OCI-M2 (cell line): ENCODE measurements around the gene KRTAP10-10.
"Not testable (repeated sequence)": the region's sequence is repeated elsewhere in the genome, so short reads cannot be mapped to it uniquely, and the experiment has no call there.

ENCODE experiments used
- DNase-seq: peaks from one replicate; lab custom pipeline; 2025; ENCODE audit not compliant: unreplicated experiment; lab: John Stamatoyannopoulos, UW

Gene KRTAP10-10

GRCh38 chr21:44637018-44637850, at the start of gene KRTAP10-10:
Gene KRTAP10-10 (plus strand): TSS chr21:44637356. CDS start chr21:44637418, 62 bp downstream.
- DNase-seq: no peak

GRCh38 chr21:44589094-44589493, 48.1 kb upstream of the KRTAP10-10 start:
- no peak for DNase-seq

GRCh38 chr21:44589586-44590305, 47.4 kb upstream of the KRTAP10-10 start:
- no peak for DNase-seq

GRCh38 chr21:44590311-44590721, 46.8 kb upstream of the KRTAP10-10 start:
- no peak for DNase-seq

GRCh38 chr21:44590897-44591800, 46.0 kb upstream of the KRTAP10-10 start:
- DNase-seq: not testable (repeated sequence)

GRCh38 chr21:44591801-44592130, 45.4 kb upstream of the KRTAP10-10 start:
- DNase-seq: not testable (repeated sequence)

- DNase-seq: no peak
Measured at GRCh38 chr21:44592446-44593311, 44.5 kb upstream of the KRTAP10-10 start, which contains the start of gene KRTAP10-6. Gene KRTAP10-6 (minus strand): TSS chr21:44592505. CDS start chr21:44592484, 21 bp downstream.

GRCh38 chr21:44593598-44594405, 43.4 kb upstream of the KRTAP10-10 start:
- DNase-seq: no peak

GRCh38 chr21:44594406-44594916, 42.7 kb upstream of the KRTAP10-10 start:
- no peak for DNase-seq

GRCh38 chr21:44595524-44595923, 41.6 kb upstream of the KRTAP10-10 start:
- DNase-seq: no peak

GRCh38 chr21:44596068-44596725, 41.0 kb upstream of the KRTAP10-10 start:
- no peak for DNase-seq

GRCh38 chr21:44598061-44598460, 39.1 kb upstream of the KRTAP10-10 start:
- DNase-seq: no peak

GRCh38 chr21:44599264-44600029, 37.7 kb upstream of the KRTAP10-10 start:
- no peak for DNase-seq

GRCh38 chr21:44600118-44600978, 36.8 kb upstream of the KRTAP10-10 start, which contains the start of gene KRTAP10-7:
Gene KRTAP10-7 (plus strand): TSS chr21:44600597. CDS start chr21:44600622, 25 bp downstream.
- DNase-seq: not testable (repeated sequence)

GRCh38 chr21:44601091-44601490, 36.1 kb upstream of the KRTAP10-10 start:
- not testable (repeated sequence) for DNase-seq

GRCh38 chr21:44601596-44602462, 35.3 kb upstream of the KRTAP10-10 start:
- DNase-seq: no peak
